Activated T-helper 1 cell treated with anti-CD3 and anti-CD28 coated beads, Interleukin-12 subunit alpha, Interleukin-12 subunit beta, Interleukin-2, Interleukin-4 antibody, amounts not matched to agents 30 ng/mL and 10 ng/mL and 1 ng/mL, durations not matched to agents 14 hours and 24 hours and 36 hours (primary cell): Measurements from ENCODE around the gene CGB5. TPM values are rescaled to one million over a fixed set of nuclear protein-coding genes. Genes with fewer than 3 reads are reported as not detected.
"Not testable (repeated sequence)": the region's sequence is repeated elsewhere in the genome, so short reads cannot be mapped to it uniquely, and the experiment has no call there.

ENCODE experiments used
- DNase-seq: peaks from one replicate; pipeline ENCODE4 v3.0.0; 2021; ENCODE audit warnings: low spot score
- H3K27ac Mint-ChIP-seq: one replicate; pipeline ENCODE4 v1.8.0; 2021; ENCODE audit warnings: mild to moderate bottlenecking, mixed read lengths
- H3K27me3 Mint-ChIP-seq: one replicate; pipeline ENCODE4 v1.8.0; 2022; ENCODE audit warnings: mild to moderate bottlenecking, moderate library complexity, mixed read lengths; ENCODE audit not compliant: insufficient read depth
- H3K36me3 Mint-ChIP-seq: one replicate; pipeline ENCODE4 v1.8.0; 2021; ENCODE audit warnings: low read depth, mixed read lengths
- H3K4me1 Mint-ChIP-seq: one replicate; pipeline ENCODE4 v1.8.0; 2021; ENCODE audit warnings: low read depth, mixed read lengths
- H3K4me3 Mint-ChIP-seq: one replicate; pipeline ENCODE4 v1.8.0; 2021; ENCODE audit warnings: mild to moderate bottlenecking, moderate library complexity, mixed read lengths
- H3K9me3 Mint-ChIP-seq: one replicate; pipeline ENCODE4 v1.8.0; 2021; ENCODE audit warnings: mixed read lengths
- intact Hi-C: fragments of 100-400 bp; cut with micrococcal nuclease; formaldehyde crosslinking; loops from one replicate; pipeline ENCODE4 v1.15.1; 2024
- total RNA-seq: library from RNA; stranded (reverse); gene quantifications from 2 replicates; pipeline ENCODE4 v1.2.3, GENCODE V29; 2022

The CGB5 gene
- total RNA-seq, 1 donor from 2014 or later: not detected

- H3K9me3 Mint-ChIP-seq, H3K4me1 Mint-ChIP-seq, H3K27me3 Mint-ChIP-seq, H3K36me3 Mint-ChIP-seq, H3K27ac Mint-ChIP-seq, DNase-seq, H3K4me3 Mint-ChIP-seq, intact Hi-C loops: not testable (repeated sequence)
These were observed 15.0 kb upstream of the CGB5 start for GRCh38 chr19:49028686-49029085.

- not testable (repeated sequence) for H3K27ac Mint-ChIP-seq, DNase-seq, H3K4me3 Mint-ChIP-seq, H3K9me3 Mint-ChIP-seq, H3K4me1 Mint-ChIP-seq, H3K36me3 Mint-ChIP-seq, H3K27me3 Mint-ChIP-seq
- intact Hi-C loops: loop anchor here (5.0 kb wide), 1 partner anchor 37 kb away; the partner anchor contains the start of genes GYS1 and RUVBL2
These were observed 13.9 kb upstream of the CGB5 start for GRCh38 chr19:49029749-49030148.

GRCh38 chr19:49030323-49030722 is 13.3 kb upstream of the CGB5 start:
- not testable (repeated sequence) for H3K4me1 Mint-ChIP-seq, H3K27me3 Mint-ChIP-seq, H3K36me3 Mint-ChIP-seq, DNase-seq, H3K4me3 Mint-ChIP-seq, H3K9me3 Mint-ChIP-seq, H3K27ac Mint-ChIP-seq
- intact Hi-C loops: loop anchor here (5.0 kb wide), 1 partner anchor 38 kb away; the partner anchor contains the start of genes GYS1 and RUVBL2

- H3K9me3 Mint-ChIP-seq, H3K36me3 Mint-ChIP-seq, H3K4me1 Mint-ChIP-seq, H3K27me3 Mint-ChIP-seq: not testable (repeated sequence)
- Mint-ChIP-seq H3K4me3 (peak within 1 kb of the TSS; percentile 35), H3K27ac (peak within 1 kb of the TSS; percentile 34)
- peak; percentile 61 for DNase-seq
- intact Hi-C loops: loop anchor here (5.0 kb wide), 1 partner anchor 39 kb away; the partner anchor contains the start of genes GYS1 and RUVBL2
These were observed 11.9 kb upstream of the CGB5 start, which contains the start of gene CGB2 for GRCh38 chr19:49031642-49032301. Gene CGB2 (plus strand): TSS chr19:49031890. CDS start chr19:49032096, 206 bp downstream.

- H3K27ac Mint-ChIP-seq, H3K27me3 Mint-ChIP-seq, H3K9me3 Mint-ChIP-seq, H3K36me3 Mint-ChIP-seq, DNase-seq, H3K4me3 Mint-ChIP-seq, H3K4me1 Mint-ChIP-seq, intact Hi-C loops: not testable (repeated sequence)
These were observed 6.8 kb upstream of the CGB5 start, which contains the start of gene CGB1 for GRCh38 chr19:49036815-49037214. Gene CGB1 (minus strand): TSS chr19:49036895. CDS start chr19:49036711, 184 bp downstream.

GRCh38 chr19:49038111-49038510 is 5.5 kb upstream of the CGB5 start:
- DNase-seq, H3K4me1 Mint-ChIP-seq, H3K27me3 Mint-ChIP-seq, H3K27ac Mint-ChIP-seq, H3K4me3 Mint-ChIP-seq, H3K36me3 Mint-ChIP-seq, H3K9me3 Mint-ChIP-seq, intact Hi-C loops: not testable (repeated sequence)

GRCh38 chr19:49038557-49039276 is 4.9 kb upstream of the CGB5 start:
- not testable (repeated sequence) for H3K4me3 Mint-ChIP-seq

GRCh38 chr19:49039736-49040135 is 3.9 kb upstream of the CGB5 start:
- intact Hi-C loops, DNase-seq, H3K4me3 Mint-ChIP-seq, H3K36me3 Mint-ChIP-seq, H3K27me3 Mint-ChIP-seq, H3K4me1 Mint-ChIP-seq, H3K9me3 Mint-ChIP-seq, H3K27ac Mint-ChIP-seq: not testable (repeated sequence)

More at GRCh38 chr19:49038557-49039276, 4.9 kb upstream of the CGB5 start:
- DNase-seq, H3K9me3 Mint-ChIP-seq, H3K36me3 Mint-ChIP-seq, H3K4me1 Mint-ChIP-seq, intact Hi-C loops, H3K27ac Mint-ChIP-seq, H3K27me3 Mint-ChIP-seq: not testable (repeated sequence)

GRCh38 chr19:49042177-49042576 is 1.5 kb upstream of the CGB5 start:
- Mint-ChIP-seq H3K4me3 (no peak overlapping the region), H3K4me1 (no peaks in the 10 kb centered on the region), H3K27ac (no peak overlapping the region), H3K36me3 (no peaks in the 10 kb centered on the region), H3K27me3 (no peaks in the 10 kb centered on the region), H3K9me3 (no peaks in the 10 kb centered on the region)
- intact Hi-C loops: no loop called here
- DNase-seq: no peak

- H3K4me1 Mint-ChIP-seq, H3K9me3 Mint-ChIP-seq, H3K27me3 Mint-ChIP-seq, DNase-seq, intact Hi-C loops, H3K4me3 Mint-ChIP-seq, H3K27ac Mint-ChIP-seq, H3K36me3 Mint-ChIP-seq: not testable (repeated sequence)
These were observed 982 bp upstream of the CGB5 start for GRCh38 chr19:49042666-49043065.

- H3K27ac Mint-ChIP-seq, DNase-seq, H3K4me3 Mint-ChIP-seq, H3K27me3 Mint-ChIP-seq, H3K9me3 Mint-ChIP-seq, intact Hi-C loops, H3K36me3 Mint-ChIP-seq, H3K4me1 Mint-ChIP-seq: not testable (repeated sequence)
These were observed 5.4 kb downstream of the CGB5 start, which contains the start of gene CGB8 for GRCh38 chr19:49049011-49049410. Gene CGB8 (minus strand): TSS chr19:49049111. CDS start chr19:49048739, 372 bp downstream.

GRCh38 chr19:49049834-49050233 is 6.2 kb downstream of the CGB5 start:
- H3K4me3 Mint-ChIP-seq, intact Hi-C loops, H3K9me3 Mint-ChIP-seq, H3K27me3 Mint-ChIP-seq, DNase-seq, H3K36me3 Mint-ChIP-seq, H3K4me1 Mint-ChIP-seq, H3K27ac Mint-ChIP-seq: not testable (repeated sequence)

GRCh38 chr19:49050376-49051033 is 6.9 kb downstream of the CGB5 start:
- DNase-seq, H3K27ac Mint-ChIP-seq, H3K36me3 Mint-ChIP-seq, intact Hi-C loops, H3K4me3 Mint-ChIP-seq, H3K9me3 Mint-ChIP-seq, H3K27me3 Mint-ChIP-seq, H3K4me1 Mint-ChIP-seq: not testable (repeated sequence)
